ENCODE data around the gene GRID1. TPM values are rescaled to one million over a fixed set of nuclear protein-coding genes. Genes with fewer than 3 reads are reported as not detected.
"Not testable (repeated sequence)": the region's sequence is repeated elsewhere in the genome, so short reads cannot be mapped to it uniquely, and the experiment has no call there.

The GRID1 gene
- total RNA-seq, 1 experiment from 2014 or later: not detected

DNA sequence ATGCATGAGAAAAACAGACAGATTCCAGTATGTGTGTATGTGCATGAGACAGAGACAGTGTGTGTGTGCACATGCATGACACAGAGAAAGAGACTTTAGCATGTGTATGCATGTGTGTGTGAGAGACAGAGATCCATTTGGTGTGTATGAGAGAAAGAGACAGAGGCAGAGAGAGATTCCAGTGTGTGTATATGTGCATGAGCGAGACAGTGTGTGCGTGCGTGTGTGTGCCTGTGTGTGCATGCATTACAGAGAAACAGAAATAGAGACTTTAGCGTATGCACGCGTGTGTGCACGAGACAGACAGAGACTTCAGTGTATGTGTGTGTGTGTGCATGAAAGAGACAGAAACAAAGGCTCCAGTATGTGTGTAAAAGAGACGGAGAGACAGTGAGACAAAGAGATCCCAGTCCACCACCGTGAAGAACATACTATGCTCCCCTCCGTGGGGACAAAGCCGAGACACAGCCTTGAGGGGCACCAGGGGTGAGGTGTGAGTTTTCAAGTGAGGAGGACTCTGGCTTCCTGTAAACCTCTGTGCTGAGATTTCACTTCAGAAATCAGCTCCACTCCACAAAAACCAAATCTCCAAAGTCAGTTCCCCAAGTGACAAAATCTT lies 188.9 kb downstream of the GRID1 start:
- H3K9me3 Mint-ChIP-seq (ENCODE audit: low read depth, unreplicated experiment): no peaks in the 10 kb centered on the region
- H3K4me1 Mint-ChIP-seq (ENCODE audit: low read depth, unreplicated experiment): no peaks in the 10 kb centered on the region
- BruUV-seq (replicated peaks): no TSS peak
- no peak for TF ChIP-seq CTCF (IDR thresholded peaks at IDR 0.05; ENCODE audit: unreplicated experiment)
- peaks cover 19% of the 10 kb centered on the region for H3K27me3 Mint-ChIP-seq (ENCODE audit: unreplicated experiment)
- CTCF ChIA-PET: interaction anchor here (0.6 kb wide), 1 partner anchor 576 kb away, joined by 4 read pairs; no protein-coding TSS in a partner anchor
- H3K36me3 Mint-ChIP-seq (ENCODE audit: insufficient read depth, unreplicated experiment): no peaks in the 10 kb centered on the region
- no peak overlapping the region for H3K27ac Mint-ChIP-seq (ENCODE audit: unreplicated experiment)
- no peak overlapping the region for H3K4me3 Mint-ChIP-seq (ENCODE audit: low read depth, unreplicated experiment)
- no peak for DNase-seq
- intact Hi-C loops (cut with micrococcal nuclease; ENCODE audit: unreplicated experiment): loop anchor here (2.0 kb wide), 1 partner anchor 199 kb away; no protein-coding TSS in a partner anchor

DNA sequence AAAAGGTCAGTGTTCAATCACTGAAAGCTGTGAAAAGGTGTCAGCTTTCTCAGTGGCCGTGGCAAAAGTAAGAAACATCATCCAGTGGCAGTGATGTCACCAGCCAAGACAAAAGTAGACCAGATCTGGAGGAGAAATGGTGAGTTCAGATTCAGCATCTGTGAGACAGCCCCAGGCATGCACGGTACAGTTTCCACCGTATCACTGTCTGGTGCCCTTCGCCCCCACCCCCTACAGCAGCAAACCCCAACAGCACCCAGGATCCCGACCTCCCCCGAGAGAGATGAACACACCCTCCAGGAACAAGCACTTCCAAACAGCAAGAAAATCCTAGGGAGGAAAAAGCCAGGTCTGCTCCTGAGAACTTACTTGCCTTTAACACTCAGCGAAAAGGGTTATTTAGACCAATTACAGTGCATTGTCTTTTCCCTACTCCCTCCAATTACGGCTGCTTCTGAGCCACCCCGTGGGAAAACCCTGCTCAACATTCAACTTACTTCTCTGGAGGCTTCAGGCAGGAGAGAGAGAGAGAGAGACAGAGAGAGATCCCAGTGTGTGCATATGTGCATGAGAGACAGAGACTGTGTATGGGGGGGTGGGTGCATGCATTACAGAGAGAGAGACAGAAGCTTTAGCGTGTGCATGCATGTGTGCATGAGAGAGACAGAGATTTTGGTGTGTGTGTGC lies 189.6 kb downstream of the GRID1 start:
- no peaks in the 10 kb centered on the region for H3K4me1 Mint-ChIP-seq (ENCODE audit: low read depth, unreplicated experiment)
- intact Hi-C loops (cut with micrococcal nuclease; ENCODE audit: unreplicated experiment): no loop called here
- no peaks in the 10 kb centered on the region for H3K9me3 Mint-ChIP-seq (ENCODE audit: low read depth, unreplicated experiment)
- BruUV-seq (replicated peaks): no TSS peak
- no peak for DNase-seq
- CTCF ChIA-PET: no interaction called here
- no peak overlapping the region for H3K4me3 Mint-ChIP-seq (ENCODE audit: low read depth, unreplicated experiment)
- H3K27me3 Mint-ChIP-seq (ENCODE audit: unreplicated experiment): peaks cover 13% of the 10 kb centered on the region
- no peaks in the 10 kb centered on the region for H3K36me3 Mint-ChIP-seq (ENCODE audit: insufficient read depth, unreplicated experiment)
- no peak overlapping the region for H3K27ac Mint-ChIP-seq (ENCODE audit: unreplicated experiment)
- TF ChIP-seq CTCF (IDR thresholded peaks at IDR 0.05; ENCODE audit: unreplicated experiment): no peak

DNA sequence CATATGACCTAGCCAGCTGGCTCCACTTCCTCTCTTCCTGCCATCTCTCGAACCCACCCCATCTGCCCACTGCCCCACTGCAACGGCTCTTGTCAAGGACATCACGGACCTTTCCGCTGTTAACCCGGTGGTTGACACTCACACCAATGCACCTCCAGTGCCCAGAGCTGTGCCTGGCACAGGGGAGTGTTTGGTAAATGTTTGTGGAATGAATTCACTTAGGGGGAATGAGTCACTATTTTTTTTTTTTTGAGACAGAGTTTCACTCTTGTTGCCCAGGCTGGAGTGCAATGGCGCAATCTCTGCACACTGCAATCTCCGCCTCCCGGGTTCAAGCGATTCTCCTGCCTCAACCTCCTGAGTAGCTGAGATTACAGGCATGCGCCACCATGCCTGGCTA lies 191.1 kb downstream of the GRID1 start:
- H3K4me3 Mint-ChIP-seq (ENCODE audit: low read depth, unreplicated experiment); DNase-seq; BruUV-seq (replicated peaks); H3K36me3 Mint-ChIP-seq (ENCODE audit: insufficient read depth, unreplicated experiment); CTCF ChIA-PET; H3K4me1 Mint-ChIP-seq (ENCODE audit: low read depth, unreplicated experiment); H3K27ac Mint-ChIP-seq (ENCODE audit: unreplicated experiment); intact Hi-C loops (cut with micrococcal nuclease; ENCODE audit: unreplicated experiment); H3K9me3 Mint-ChIP-seq (ENCODE audit: low read depth, unreplicated experiment): not testable (repeated sequence)
- peaks cover 13% of the 10 kb centered on the region for H3K27me3 Mint-ChIP-seq (ENCODE audit: unreplicated experiment)

GRCh38 chr10:86172301-86172700 lies 194.3 kb downstream of the GRID1 start:
- Mint-ChIP-seq H3K4me3 (ENCODE audit: low read depth, unreplicated experiment) (no peak overlapping the region), H3K9me3 (ENCODE audit: low read depth, unreplicated experiment) (no peaks in the 10 kb centered on the region), H3K4me1 (ENCODE audit: low read depth, unreplicated experiment) (no peaks in the 10 kb centered on the region), H3K27me3 (ENCODE audit: unreplicated experiment) (no peaks in the 10 kb centered on the region), H3K27ac (ENCODE audit: unreplicated experiment) (no peak overlapping the region), H3K36me3 (ENCODE audit: insufficient read depth, unreplicated experiment) (no peaks in the 10 kb centered on the region)
- no TSS peak for BruUV-seq (replicated peaks)
- DNase-seq: no peak
- CTCF ChIA-PET: no interaction called here
- TF ChIP-seq CTCF (IDR thresholded peaks at IDR 0.05; ENCODE audit: unreplicated experiment): no peak
- intact Hi-C loops (cut with micrococcal nuclease; ENCODE audit: unreplicated experiment): no loop called here
